Fibroblast of the aortic adventitia (primary cell): ENCODE data around the gene NKAIN4. TPM values are rescaled to one million over a fixed set of nuclear protein-coding genes. Genes with fewer than 3 reads are reported as not detected.

ENCODE experiments used
- DNase-seq: peaks from one replicate; pipeline ENCODE4 v3.0.0-alpha.2; 2010; ENCODE audit warnings: low read depth
- H3K4me3 ChIP-seq: 2 replicates; pipeline ENCODE4 v1.5.1; 2011; ENCODE audit warnings: low read depth, mild to moderate bottlenecking, control low read depth, low read length, moderate library complexity
- CTCF ChIP-seq: IDR thresholded peaks from 2 replicates; pipeline ENCODE4 v1.5.1; 2011; ENCODE audit warnings: mild to moderate bottlenecking, low read length, control low read depth, inconsistent platforms; ENCODE audit not compliant: insufficient read depth
- total RNA-seq: library from RNA; depleted of rRNA; stranded (reverse); fragments of >200 nt; gene quantifications from 2 replicates; pipeline ENCODE4 v1.2.3, GENCODE V29; 2012; ENCODE audit warnings: low replicate concordance

The NKAIN4 gene
- total RNA-seq, 1 donor = not detected

- TF ChIP-seq CTCF = no peak
- no peak for DNase-seq
- H3K4me3 ChIP-seq = no peak overlapping the region
These were observed 34.5 kb upstream of the NKAIN4 start for GRCh38 chr20:63288581-63289251.

- no peak for DNase-seq
- no peak overlapping the region for H3K4me3 ChIP-seq
These were observed 33.7 kb upstream of the NKAIN4 start for GRCh38 chr20:63287697-63288580.

GRCh38 chr20:63286781-63287696, 32.8 kb upstream of the NKAIN4 start:
- TF ChIP-seq CTCF = no peak
- no peak for DNase-seq
- no peak overlapping the region for H3K4me3 ChIP-seq

More at GRCh38 chr20:63287697-63288580, 33.7 kb upstream of the NKAIN4 start:
- no peak for TF ChIP-seq CTCF

- DNase-seq = no peak
- no peak for TF ChIP-seq CTCF
- no peak overlapping the region for H3K4me3 ChIP-seq
These were observed 31.7 kb upstream of the NKAIN4 start for GRCh38 chr20:63285636-63286615.

- no peak for TF ChIP-seq CTCF
- H3K4me3 ChIP-seq = no peak overlapping the region
- DNase-seq = no peak
These were observed 30.8 kb upstream of the NKAIN4 start for GRCh38 chr20:63284981-63285524.
